HL-60 (cell line): ENCODE results near the gene TESMIN.

ENCODE experiments used
- POLR2AphosphoS5 ChIP-seq: IDR thresholded peaks from 2 replicates; pipeline ENCODE4 v1.6.1; 2012; ENCODE audit warnings: low read depth
- REST ChIP-seq: IDR thresholded peaks from 2 replicates; pipeline ENCODE4 v1.6.1; 2012; ENCODE audit warnings: low read depth; ENCODE audit not compliant: insufficient replicate concordance

- TF ChIP-seq POLR2AphosphoS5 (no peak), REST (no peak)
Observed at GRCh38 chr11:68663482-68664010, 87.8 kb downstream of the TESMIN start.
